ENCODE results near the gene HTR1D.
"Not testable (repeated sequence)": the region's sequence is repeated elsewhere in the genome, so short reads cannot be mapped to it uniquely, and the experiment has no call there.

Gene HTR1D

GRCh38 chr1:23216771-23217420, 406 bp downstream of the HTR1D start:
- no peak for DNase-seq

- no peak for DNase-seq
These were observed 1.4 kb downstream of the HTR1D start for GRCh38 chr1:23215751-23216449.

GRCh38 chr1:23215291-23215690, 2.0 kb downstream of the HTR1D start:
- no peak for DNase-seq

- DNase-seq = no peak
These were observed 2.7 kb downstream of the HTR1D start for GRCh38 chr1:23214640-23215039.

GRCh38 chr1:23211955-23212354, 5.3 kb downstream of the HTR1D start:
- DNase-seq = no peak

- no peak for DNase-seq
These were observed 6.3 kb downstream of the HTR1D start for GRCh38 chr1:23210963-23211362.

- DNase-seq = no peak
These were observed 6.9 kb downstream of the HTR1D start for GRCh38 chr1:23210351-23210785.

GRCh38 chr1:23209770-23210169, 7.5 kb downstream of the HTR1D start:
- no peak for DNase-seq

- DNase-seq = no peak
These were observed 8.8 kb downstream of the HTR1D start for GRCh38 chr1:23208527-23208926.

- DNase-seq = not testable (repeated sequence)
These were observed 9.6 kb downstream of the HTR1D start for GRCh38 chr1:23207733-23208132.

GRCh38 chr1:23202263-23202749, 15.0 kb downstream of the HTR1D start:
- DNase-seq = no peak

- DNase-seq = no peak
These were observed 16.4 kb downstream of the HTR1D start for GRCh38 chr1:23200883-23201282.

- no peak for DNase-seq
These were observed 18.9 kb downstream of the HTR1D start for GRCh38 chr1:23198373-23198772.

GRCh38 chr1:23196627-23197328, 20.5 kb downstream of the HTR1D start:
- DNase-seq = no peak

- DNase-seq = no peak
These were observed 22.9 kb downstream of the HTR1D start for GRCh38 chr1:23194119-23194984.

- no peak for DNase-seq
These were observed 23.7 kb downstream of the HTR1D start for GRCh38 chr1:23193391-23194118.

GRCh38 chr1:23191199-23191598, 26.1 kb downstream of the HTR1D start:
- no peak for DNase-seq

GRCh38 chr1:23188936-23189452, 28.3 kb downstream of the HTR1D start:
- DNase-seq = not testable (repeated sequence)

GRCh38 chr1:23188434-23188884, 28.8 kb downstream of the HTR1D start:
- no peak for DNase-seq

GRCh38 chr1:23187637-23188036, 29.7 kb downstream of the HTR1D start:
- no peak for DNase-seq

GRCh38 chr1:23185381-23185780, 31.9 kb downstream of the HTR1D start:
- no peak for DNase-seq

Measured in NK-92 treated with Interleukin-12 subunit alpha and Interleukin-12 subunit beta, amount 100 ng/mL, for 24 hours (cell line).